Spleen (tissue), 7 donors: ENCODE data around the gene TSC22D1.

Experiments used
- POLR2A ChIP-seq, 3 donors: fragments of 450-650 bp; IDR thresholded peaks; one replicate each; pipeline ENCODE4 v1.5.1; 2017; ENCODE audit warnings: antibody characterized with exemption in 3 of 3, mild to moderate bottlenecking in 1 of 3
- POLR2AphosphoS5 ChIP-seq, 3 donors: sonication (generic); formaldehyde crosslinking; IDR thresholded peaks; one replicate each; pipeline ENCODE4 v1.5.1; 2017; ENCODE audit warnings: antibody characterized with exemption in 3 of 3
- TF ChIP-seq, protein P1 (sequence below), 11 experiments: fragments of 200-600 bp in 7 of 11; fragments of 450-650 bp in 4 of 11; sonication (generic) in 4 of 11; IDR thresholded peaks in 8 of 11; conservative IDR thresholded peaks in 3 of 11; 1 replicate in 7 of 11; 2 replicates in 4 of 11; pipeline versions ENCODE4 v1.4.0 to v1.8.0; 2016 to 2021; ENCODE audit warnings: antibody characterized with exemption in 11 of 11, inconsistent platforms in 4 of 11, mild to moderate bottlenecking in 1 of 11
- donor health status: DM: no; HTN: no; CAD: no; lungs with moderate emphysema.
- donor health status: DM: no; HTN: no; CAD: no.
- donor health status: DM: no; HTN: no; CAD: no.

DNA sequence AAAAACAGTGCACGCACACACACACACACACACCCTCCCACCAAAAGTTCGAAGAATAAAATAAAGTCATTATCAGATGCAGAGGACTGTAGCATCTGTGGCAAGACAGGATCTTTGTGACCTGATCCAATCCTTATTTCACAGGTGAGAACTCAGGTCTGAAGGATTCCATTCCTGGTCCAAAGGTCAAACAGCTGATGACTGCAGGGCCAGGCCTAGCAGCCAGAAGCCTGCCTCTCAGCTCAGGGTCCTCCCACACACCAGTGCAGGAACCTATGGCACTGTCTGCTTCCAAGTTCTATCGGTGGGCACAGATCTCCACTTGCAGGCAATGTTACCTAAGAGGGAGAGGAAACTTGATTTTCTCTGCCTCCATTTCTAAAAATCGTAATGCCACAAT, 145.0 kb downstream of the TSC22D1 start:
- TF ChIP-seq, protein P1, sequence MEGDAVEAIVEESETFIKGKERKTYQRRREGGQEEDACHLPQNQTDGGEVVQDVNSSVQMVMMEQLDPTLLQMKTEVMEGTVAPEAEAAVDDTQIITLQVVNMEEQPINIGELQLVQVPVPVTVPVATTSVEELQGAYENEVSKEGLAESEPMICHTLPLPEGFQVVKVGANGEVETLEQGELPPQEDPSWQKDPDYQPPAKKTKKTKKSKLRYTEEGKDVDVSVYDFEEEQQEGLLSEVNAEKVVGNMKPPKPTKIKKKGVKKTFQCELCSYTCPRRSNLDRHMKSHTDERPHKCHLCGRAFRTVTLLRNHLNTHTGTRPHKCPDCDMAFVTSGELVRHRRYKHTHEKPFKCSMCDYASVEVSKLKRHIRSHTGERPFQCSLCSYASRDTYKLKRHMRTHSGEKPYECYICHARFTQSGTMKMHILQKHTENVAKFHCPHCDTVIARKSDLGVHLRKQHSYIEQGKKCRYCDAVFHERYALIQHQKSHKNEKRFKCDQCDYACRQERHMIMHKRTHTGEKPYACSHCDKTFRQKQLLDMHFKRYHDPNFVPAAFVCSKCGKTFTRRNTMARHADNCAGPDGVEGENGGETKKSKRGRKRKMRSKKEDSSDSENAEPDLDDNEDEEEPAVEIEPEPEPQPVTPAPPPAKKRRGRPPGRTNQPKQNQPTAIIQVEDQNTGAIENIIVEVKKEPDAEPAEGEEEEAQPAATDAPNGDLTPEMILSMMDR (IDR thresholded peaks at IDR 0.05 in 8 of 11, conservative IDR thresholded peaks at IDR 0.05 in 3 of 11): no peak
- TF ChIP-seq POLR2A (IDR thresholded peaks at IDR 0.05): no peak
- TF ChIP-seq POLR2AphosphoS5 (IDR thresholded peaks at IDR 0.05): no peak
